Sigmoid colon (tissue), 4 donors: ENCODE data around the gene LHX6.

Experiments used
- CTCF ChIP-seq, 4 experiments: fragments of 450-650 bp in 3 of 4; fragments of 200-600 bp in 1 of 4; IDR thresholded peaks; one replicate each; pipeline ENCODE4 v1.5.1; 2016 to 2019; ENCODE audit warnings: antibody characterized with exemption in 4 of 4, mild to moderate bottlenecking in 3 of 4, moderate library complexity in 2 of 4
- EP300 ChIP-seq, 4 donors: sonication (generic); formaldehyde crosslinking; IDR thresholded peaks; one replicate each; pipeline ENCODE4 v1.6.1; 2017; ENCODE audit warnings: antibody characterized with exemption in 4 of 4
- POLR2A ChIP-seq, 2 donors: fragments of 450-650 bp; IDR thresholded peaks; one replicate each; pipeline ENCODE4 v1.6.1; 2016; ENCODE audit warnings: antibody characterized with exemption in 2 of 2, mild to moderate bottlenecking in 2 of 2, moderate library complexity in 2 of 2
- POLR2AphosphoS5 ChIP-seq, 4 donors: sonication (generic); formaldehyde crosslinking; IDR thresholded peaks; one replicate each; pipeline ENCODE4 v1.6.1; 2017; ENCODE audit warnings: antibody characterized with exemption in 4 of 4

GRCh38 chr9:122276096-122276495, 47.3 kb upstream of the LHX6 start:
- no peak for TF ChIP-seq POLR2A (IDR thresholded peaks at IDR 0.05)
- no peak for TF ChIP-seq CTCF (IDR thresholded peaks at IDR 0.05)
- TF ChIP-seq EP300 (IDR thresholded peaks at IDR 0.05) = no peak
- no peak for TF ChIP-seq POLR2AphosphoS5 (IDR thresholded peaks at IDR 0.05)
